Measurements from ENCODE around the gene HECTD3.

DNA sequence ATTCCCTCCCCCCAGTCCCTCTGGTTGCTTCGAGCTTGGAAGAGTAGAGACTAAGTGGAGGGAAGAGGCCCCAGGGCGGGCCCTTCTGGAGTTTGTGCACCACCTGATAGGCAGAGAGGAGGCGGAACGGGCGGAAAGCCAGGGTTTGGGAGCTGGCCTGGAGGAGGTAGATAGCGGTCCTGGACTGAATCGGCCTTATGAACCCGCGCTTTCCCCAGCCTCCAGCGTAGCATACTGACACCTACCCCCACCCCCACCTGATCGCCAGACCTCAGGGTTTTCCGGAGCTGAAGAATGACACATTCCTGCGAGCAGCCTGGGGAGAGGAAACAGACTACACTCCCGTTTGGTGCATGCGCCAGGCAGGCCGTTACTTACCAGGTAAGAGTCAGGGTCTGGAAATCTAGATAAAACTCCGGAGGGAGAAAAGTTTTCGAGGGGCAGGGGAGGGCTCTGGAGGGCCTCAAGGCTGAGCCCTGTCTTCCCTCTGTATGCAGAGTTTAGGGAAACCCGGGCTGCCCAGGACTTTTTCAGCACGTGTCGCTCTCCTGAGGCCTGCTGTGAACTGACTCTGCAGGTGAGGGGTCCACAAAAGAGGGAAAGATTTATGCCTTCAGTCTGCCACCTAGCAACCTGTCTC, 1.6 kb upstream of the HECTD3 start:
- TF ChIP-seq EZH2phosphoT487 (IDR thresholded peaks at IDR 0.05; ENCODE audit: borderline replicate concordance, low read length) (no peak), EZH2 (IDR thresholded peaks at IDR 0.05; ENCODE audit: low read length, unreplicated experiment) (no peak)
- TF ChIP-seq, protein P1, sequence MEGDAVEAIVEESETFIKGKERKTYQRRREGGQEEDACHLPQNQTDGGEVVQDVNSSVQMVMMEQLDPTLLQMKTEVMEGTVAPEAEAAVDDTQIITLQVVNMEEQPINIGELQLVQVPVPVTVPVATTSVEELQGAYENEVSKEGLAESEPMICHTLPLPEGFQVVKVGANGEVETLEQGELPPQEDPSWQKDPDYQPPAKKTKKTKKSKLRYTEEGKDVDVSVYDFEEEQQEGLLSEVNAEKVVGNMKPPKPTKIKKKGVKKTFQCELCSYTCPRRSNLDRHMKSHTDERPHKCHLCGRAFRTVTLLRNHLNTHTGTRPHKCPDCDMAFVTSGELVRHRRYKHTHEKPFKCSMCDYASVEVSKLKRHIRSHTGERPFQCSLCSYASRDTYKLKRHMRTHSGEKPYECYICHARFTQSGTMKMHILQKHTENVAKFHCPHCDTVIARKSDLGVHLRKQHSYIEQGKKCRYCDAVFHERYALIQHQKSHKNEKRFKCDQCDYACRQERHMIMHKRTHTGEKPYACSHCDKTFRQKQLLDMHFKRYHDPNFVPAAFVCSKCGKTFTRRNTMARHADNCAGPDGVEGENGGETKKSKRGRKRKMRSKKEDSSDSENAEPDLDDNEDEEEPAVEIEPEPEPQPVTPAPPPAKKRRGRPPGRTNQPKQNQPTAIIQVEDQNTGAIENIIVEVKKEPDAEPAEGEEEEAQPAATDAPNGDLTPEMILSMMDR (conservative IDR thresholded peaks at IDR 0.05; ENCODE audit: low read depth, low read length), result no peak

Data from PC-3 (cell line).